Breast epithelium (tissue), 4 donors: Measurements from ENCODE around the gene MVP. TPM values are rescaled to one million over a fixed set of nuclear protein-coding genes. Genes with fewer than 3 reads are reported as not detected.

ENCODE experiments used
- DNase-seq, 2 donors: peaks; one replicate each; pipeline ENCODE4 v3.0.0-alpha.2; 2019; ENCODE audit warnings: low spot score in 2 of 2
- H3K27ac ChIP-seq, 2 donors: fragments of 200-600 bp; sonication (generic) in 1 of 2; one replicate each; pipeline ENCODE4 v1.5.1; 2016 to 2019; ENCODE audit warnings: mild to moderate bottlenecking in 1 of 2
- H3K27me3 ChIP-seq, 2 donors: fragments of 200-600 bp; sonication (generic) in 1 of 2; one replicate each; pipeline versions ENCODE4 v1.5.1 to v1.6.0; 2017 to 2019; ENCODE audit warnings: control low read depth in 1 of 2, mild to moderate bottlenecking in 1 of 2
- H3K36me3 ChIP-seq: fragments of 200-600 bp; one replicate; pipeline ENCODE4 v1.5.1; 2019
- H3K4me1 ChIP-seq, 2 donors: fragments of 200-600 bp; sonication (generic); one replicate each; pipeline ENCODE4 v1.5.1; 2016 to 2019; ENCODE audit warnings: control low read depth in 1 of 2
- H3K4me3 ChIP-seq, 3 donors: fragments of 200-600 bp; sonication (generic); 1 replicate in 2 of 3; 2 replicates in 1 of 3; pipeline ENCODE4 v1.5.1; 2016 to 2019; ENCODE audit warnings: mild to moderate bottlenecking in 3 of 3, moderate library complexity in 2 of 3
- H3K9me3 ChIP-seq, 2 donors: fragments of 200-600 bp; sonication (generic) in 1 of 2; one replicate each; pipeline ENCODE4 v1.5.1; 2016 to 2019; ENCODE audit warnings: control low read depth in 1 of 2
- POLR2A ChIP-seq: fragments of 450-650 bp; IDR thresholded peaks from one replicate; pipeline ENCODE4 v1.6.1; 2016; ENCODE audit warnings: antibody characterized with exemption, mild to moderate bottlenecking, moderate library complexity
- POLR2AphosphoS5 ChIP-seq, 3 donors: sonication (generic); formaldehyde crosslinking; IDR thresholded peaks; one replicate each; pipeline ENCODE4 v1.6.1; 2017; ENCODE audit warnings: antibody characterized with exemption in 3 of 3
- intact Hi-C: fragments of 100-400 bp; cut with DNase I; formaldehyde crosslinking; loops from one replicate; pipeline ENCODE4 v1.15.1; 2023; ENCODE audit warnings: low total_unique reads
- total RNA-seq, 3 donors: library from RNA; depleted of rRNA; stranded (reverse); fragments of >200 nt; gene quantifications; one replicate each; pipeline ENCODE4 v1.1.0, GENCODE V29; 2016
- TF ChIP-seq, protein P1 (sequence below), 3 donors: fragments of 450-650 bp; IDR thresholded peaks; one replicate each; pipeline ENCODE4 v1.5.1; 2016 to 2017; ENCODE audit warnings: antibody characterized with exemption in 3 of 3, mild to moderate bottlenecking in 3 of 3, moderate library complexity in 3 of 3

Gene MVP
- total RNA-seq, 3 donors from 2014 or later: 78.1 to 132 (median 99.7) TPM

GRCh38 chr16:29809031-29809747 lies 11.1 kb upstream of the MVP start:
- no peak for DNase-seq
- peak overlapping the region; percentile 89 to 99 for H3K27ac ChIP-seq
- H3K9me3 ChIP-seq: no peaks in the 10 kb centered on the region
- peak overlapping the region in 2 of 3 donors; percentile 83 to 84 for H3K4me3 ChIP-seq
- no peak for TF ChIP-seq POLR2A
- TF ChIP-seq, protein P1, sequence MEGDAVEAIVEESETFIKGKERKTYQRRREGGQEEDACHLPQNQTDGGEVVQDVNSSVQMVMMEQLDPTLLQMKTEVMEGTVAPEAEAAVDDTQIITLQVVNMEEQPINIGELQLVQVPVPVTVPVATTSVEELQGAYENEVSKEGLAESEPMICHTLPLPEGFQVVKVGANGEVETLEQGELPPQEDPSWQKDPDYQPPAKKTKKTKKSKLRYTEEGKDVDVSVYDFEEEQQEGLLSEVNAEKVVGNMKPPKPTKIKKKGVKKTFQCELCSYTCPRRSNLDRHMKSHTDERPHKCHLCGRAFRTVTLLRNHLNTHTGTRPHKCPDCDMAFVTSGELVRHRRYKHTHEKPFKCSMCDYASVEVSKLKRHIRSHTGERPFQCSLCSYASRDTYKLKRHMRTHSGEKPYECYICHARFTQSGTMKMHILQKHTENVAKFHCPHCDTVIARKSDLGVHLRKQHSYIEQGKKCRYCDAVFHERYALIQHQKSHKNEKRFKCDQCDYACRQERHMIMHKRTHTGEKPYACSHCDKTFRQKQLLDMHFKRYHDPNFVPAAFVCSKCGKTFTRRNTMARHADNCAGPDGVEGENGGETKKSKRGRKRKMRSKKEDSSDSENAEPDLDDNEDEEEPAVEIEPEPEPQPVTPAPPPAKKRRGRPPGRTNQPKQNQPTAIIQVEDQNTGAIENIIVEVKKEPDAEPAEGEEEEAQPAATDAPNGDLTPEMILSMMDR (IDR thresholded peaks at IDR 0.05): no peak
- H3K4me1 ChIP-seq: peaks cover 8 to 26% of the 10 kb centered on the region in 2 donors
- H3K36me3 ChIP-seq: no peaks in the 10 kb centered on the region
- intact Hi-C loops: loop anchor here (10.0 kb wide), 1 partner anchor 56 kb away; the partner anchor contains the start of gene CDIPT
- no peaks in the 10 kb centered on the region for H3K27me3 ChIP-seq

- Histone ChIP-seq H3K36me3 (no peaks in the 10 kb centered on the region), H3K27ac (peak overlapping the region; percentile 89 to 99), H3K9me3 (no peaks in the 10 kb centered on the region), H3K27me3 (no peaks in the 10 kb centered on the region), H3K4me1 (peaks cover 8 to 23% of the 10 kb centered on the region in 2 donors), H3K4me3 (no peak overlapping the region)
- TF ChIP-seq POLR2AphosphoS5 (IDR thresholded peaks at IDR 0.05): no peak
- TF ChIP-seq, protein P1 (IDR thresholded peaks at IDR 0.05): no peak
- no peak for TF ChIP-seq POLR2A
- no peak for DNase-seq
- intact Hi-C loops: loop anchor here (10.0 kb wide), 1 partner anchor 55 kb away; the partner anchor contains the start of gene CDIPT
These were observed 10.2 kb upstream of the MVP start for GRCh38 chr16:29809850-29810698.

- Histone ChIP-seq H3K4me3 (peak overlapping the region; percentile 42 to 70 (median 59)), H3K27ac (peak overlapping the region; percentile 89 to 99), H3K9me3 (no peaks in the 10 kb centered on the region), H3K27me3 (no peaks in the 10 kb centered on the region), H3K4me1 (peaks cover 8 to 23% of the 10 kb centered on the region in 2 donors), H3K36me3 (no peaks in the 10 kb centered on the region)
- TF ChIP-seq POLR2AphosphoS5 (IDR thresholded peaks at IDR 0.05) (no peak), POLR2A (no peak)
- TF ChIP-seq, protein P1 (IDR thresholded peaks at IDR 0.05): no peak
- intact Hi-C loops: no loop called here
- DNase-seq: no peak
These were observed 9.5 kb upstream of the MVP start for GRCh38 chr16:29810699-29811169.

- H3K4me1 ChIP-seq: peaks cover 8 to 23% of the 10 kb centered on the region in 2 donors
- H3K36me3 ChIP-seq: no peaks in the 10 kb centered on the region
- peak overlapping the region; percentile 42 to 70 (median 59) for H3K4me3 ChIP-seq
- H3K27me3 ChIP-seq: no peaks in the 10 kb centered on the region
- peak overlapping the region; percentile 89 to 99 for H3K27ac ChIP-seq
- H3K9me3 ChIP-seq: no peaks in the 10 kb centered on the region
- intact Hi-C loops: no loop called here
- TF ChIP-seq POLR2AphosphoS5 (IDR thresholded peaks at IDR 0.05) (peak in 1 of 3 donors; percentile 77), POLR2A (no peak)
- peak; percentile 92 to 96 for DNase-seq
These were observed 8.9 kb upstream of the MVP start for GRCh38 chr16:29811170-29811895.

GRCh38 chr16:29811896-29812665 lies 8.2 kb upstream of the MVP start, which contains the start of gene PRRT2:
Gene PRRT2, plus strand, starts transcription at chr16:29812193. Its CDS starts 862 bp downstream, at chr16:29813055.
- Histone ChIP-seq H3K9me3 (no peaks in the 10 kb centered on the region), H3K36me3 (no peaks in the 10 kb centered on the region), H3K4me3 (peak within 1 kb of the TSS; percentile 42 to 70 (median 59)), H3K4me1 (peaks cover 8 to 23% of the 10 kb centered on the region in 2 donors), H3K27me3 (no peaks in the 10 kb centered on the region), H3K27ac (peak within 1 kb of the TSS; percentile 89 to 99)
- intact Hi-C loops: no loop called here
- no peak for DNase-seq
- TF ChIP-seq, protein P1 (IDR thresholded peaks at IDR 0.05): no peak
- no peak for TF ChIP-seq POLR2A
- TF ChIP-seq POLR2AphosphoS5 (IDR thresholded peaks at IDR 0.05): no peak
